ENCODE data around the gene SSBP4. TPM values are rescaled to one million over a fixed set of nuclear protein-coding genes. Genes with fewer than 3 reads are reported as not detected.
A peak's percentile ranks its signal among the peaks of the same experiment; 100 is the strongest.

SSBP4 gene
- total and polyA plus RNA-seq, 9 of the 15 experiments (the other 6 are each of a cell fraction or from before 2014, with no cell fraction given): 1.1 to 189 (median 39.0) TPM

- TF ChIP-seq, protein P1, sequence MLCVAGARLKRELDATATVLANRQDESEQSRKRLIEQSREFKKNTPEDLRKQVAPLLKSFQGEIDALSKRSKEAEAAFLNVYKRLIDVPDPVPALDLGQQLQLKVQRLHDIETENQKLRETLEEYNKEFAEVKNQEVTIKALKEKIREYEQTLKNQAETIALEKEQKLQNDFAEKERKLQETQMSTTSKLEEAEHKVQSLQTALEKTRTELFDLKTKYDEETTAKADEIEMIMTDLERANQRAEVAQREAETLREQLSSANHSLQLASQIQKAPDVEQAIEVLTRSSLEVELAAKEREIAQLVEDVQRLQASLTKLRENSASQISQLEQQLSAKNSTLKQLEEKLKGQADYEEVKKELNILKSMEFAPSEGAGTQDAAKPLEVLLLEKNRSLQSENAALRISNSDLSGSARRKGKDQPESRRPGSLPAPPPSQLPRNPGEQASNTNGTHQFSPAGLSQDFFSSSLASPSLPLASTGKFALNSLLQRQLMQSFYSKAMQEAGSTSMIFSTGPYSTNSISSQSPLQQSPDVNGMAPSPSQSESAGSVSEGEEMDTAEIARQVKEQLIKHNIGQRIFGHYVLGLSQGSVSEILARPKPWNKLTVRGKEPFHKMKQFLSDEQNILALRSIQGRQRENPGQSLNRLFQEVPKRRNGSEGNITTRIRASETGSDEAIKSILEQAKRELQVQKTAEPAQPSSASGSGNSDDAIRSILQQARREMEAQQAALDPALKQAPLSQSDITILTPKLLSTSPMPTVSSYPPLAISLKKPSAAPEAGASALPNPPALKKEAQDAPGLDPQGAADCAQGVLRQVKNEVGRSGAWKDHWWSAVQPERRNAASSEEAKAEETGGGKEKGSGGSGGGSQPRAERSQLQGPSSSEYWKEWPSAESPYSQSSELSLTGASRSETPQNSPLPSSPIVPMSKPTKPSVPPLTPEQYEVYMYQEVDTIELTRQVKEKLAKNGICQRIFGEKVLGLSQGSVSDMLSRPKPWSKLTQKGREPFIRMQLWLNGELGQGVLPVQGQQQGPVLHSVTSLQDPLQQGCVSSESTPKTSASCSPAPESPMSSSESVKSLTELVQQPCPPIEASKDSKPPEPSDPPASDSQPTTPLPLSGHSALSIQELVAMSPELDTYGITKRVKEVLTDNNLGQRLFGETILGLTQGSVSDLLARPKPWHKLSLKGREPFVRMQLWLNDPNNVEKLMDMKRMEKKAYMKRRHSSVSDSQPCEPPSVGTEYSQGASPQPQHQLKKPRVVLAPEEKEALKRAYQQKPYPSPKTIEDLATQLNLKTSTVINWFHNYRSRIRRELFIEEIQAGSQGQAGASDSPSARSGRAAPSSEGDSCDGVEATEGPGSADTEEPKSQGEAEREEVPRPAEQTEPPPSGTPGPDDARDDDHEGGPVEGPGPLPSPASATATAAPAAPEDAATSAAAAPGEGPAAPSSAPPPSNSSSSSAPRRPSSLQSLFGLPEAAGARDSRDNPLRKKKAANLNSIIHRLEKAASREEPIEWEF (CRISPR knock-in tag; IDR thresholded peaks at IDR 0.05): no peak
- TF ChIP-seq MYNN (IDR thresholded peaks at IDR 0.05): no peak
- no peak for TF ChIP-seq MYNN (CRISPR knock-in tag; IDR thresholded peaks at IDR 0.05)
- TF ChIP-seq GATAD2B (IDR thresholded peaks at IDR 0.05; ENCODE audit: borderline replicate concordance): peak; percentile 93; the same call in 1 of the 2 replicates
- no peak for TF ChIP-seq NELFE (IDR thresholded peaks at IDR 0.05; ENCODE audit: insufficient read depth, insufficient read length)
- TF ChIP-seq ZBTB34 (CRISPR knock-in tag; IDR thresholded peaks at IDR 0.05): no peak
- TF ChIP-seq TAF7 (tag; IDR thresholded peaks at IDR 0.05): no peak; the same call in 1 of the 2 replicates
- TF ChIP-seq KDM2B (CRISPR knock-in tag; IDR thresholded peaks at IDR 0.05): no peak
- no peak for TF ChIP-seq CBX2 (IDR thresholded peaks at IDR 0.05; ENCODE audit: insufficient read depth, low read length, poor library complexity, severe bottlenecking)
- TF ChIP-seq FUS (optimal IDR thresholded peaks at IDR 0.05; ENCODE audit: low read depth, low read length): no peak
- TF ChIP-seq, protein P2, sequence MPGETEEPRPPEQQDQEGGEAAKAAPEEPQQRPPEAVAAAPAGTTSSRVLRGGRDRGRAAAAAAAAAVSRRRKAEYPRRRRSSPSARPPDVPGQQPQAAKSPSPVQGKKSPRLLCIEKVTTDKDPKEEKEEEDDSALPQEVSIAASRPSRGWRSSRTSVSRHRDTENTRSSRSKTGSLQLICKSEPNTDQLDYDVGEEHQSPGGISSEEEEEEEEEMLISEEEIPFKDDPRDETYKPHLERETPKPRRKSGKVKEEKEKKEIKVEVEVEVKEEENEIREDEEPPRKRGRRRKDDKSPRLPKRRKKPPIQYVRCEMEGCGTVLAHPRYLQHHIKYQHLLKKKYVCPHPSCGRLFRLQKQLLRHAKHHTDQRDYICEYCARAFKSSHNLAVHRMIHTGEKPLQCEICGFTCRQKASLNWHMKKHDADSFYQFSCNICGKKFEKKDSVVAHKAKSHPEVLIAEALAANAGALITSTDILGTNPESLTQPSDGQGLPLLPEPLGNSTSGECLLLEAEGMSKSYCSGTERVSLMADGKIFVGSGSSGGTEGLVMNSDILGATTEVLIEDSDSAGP (CRISPR knock-in tag; IDR thresholded peaks at IDR 0.05): no peak
- peak; percentile 32 for TF ChIP-seq HMGN3 (IDR thresholded peaks at IDR 0.05; ENCODE audit: borderline replicate concordance, extremely low read depth, insufficient read length, low read depth, low read length)
- no peak for TF ChIP-seq CTCF (IDR thresholded peaks at IDR 0.05 in 2 of 3, conservative IDR thresholded peaks at IDR 0.05 in 1 of 3; ENCODE audit: insufficient read depth in 2 of 3, low read depth in 1 of 3, low read length in 3 of 3)
- TF ChIP-seq TCF7L2 (IDR thresholded peaks at IDR 0.05; ENCODE audit: low read depth, low read length): no peak
- no peak for TF ChIP-seq CREBBP (IDR thresholded peaks at IDR 0.05; ENCODE audit: low read depth, low read length)
- peak; percentile 69 for TF ChIP-seq PKNOX1 (IDR thresholded peaks at IDR 0.05)
- TF ChIP-seq HDAC2 (IDR thresholded peaks at IDR 0.05): peak; percentile 86
These were observed 3.9 kb upstream of the SSBP4 start (continued) for GRCh38 chr19:18415178-18415867.

Measured in K562 (cell line).